ENCODE data around the gene ACTR8. TPM values are rescaled to one million over a fixed set of nuclear protein-coding genes. Genes with fewer than 3 reads are reported as not detected.

ACTR8 gene
- total RNA-seq, 3 donors from 2014 or later: 20.0 to 29.0 (median 22.6) TPM

DNA sequence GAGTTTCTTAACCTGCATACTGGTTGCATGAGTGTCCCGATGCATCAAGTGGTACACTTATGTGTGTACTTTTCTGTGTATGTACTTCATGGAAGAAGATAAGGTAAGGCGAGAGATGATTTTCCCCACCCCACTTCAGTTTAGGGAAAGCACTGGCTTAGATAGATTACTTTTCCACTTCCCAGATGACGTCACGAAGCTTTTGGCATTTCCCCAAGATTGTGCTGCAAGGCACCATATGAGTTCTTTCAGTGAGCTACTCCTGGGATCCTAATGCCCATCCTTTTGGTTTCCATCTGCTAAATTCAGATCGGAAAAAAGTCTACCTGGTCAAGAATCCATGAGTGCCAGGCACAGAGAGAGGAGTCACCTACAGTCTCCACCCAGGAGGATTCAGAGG, 31.1 kb downstream of the ACTR8 start:
- no peaks in the 10 kb centered on the region for H3K36me3 ChIP-seq
- no peaks in the 10 kb centered on the region for H3K4me1 ChIP-seq
- intact Hi-C loops (cut with DNase I; ENCODE audit: low total_unique reads): loop anchor here (5.0 kb wide), 1 partner anchor 1046 kb away; no protein-coding TSS in a partner anchor
- DNase-seq (ENCODE audit: low spot score in 2 of 2): no peak
- H3K9me3 ChIP-seq: no peaks in the 10 kb centered on the region
- TF ChIP-seq, protein P1, sequence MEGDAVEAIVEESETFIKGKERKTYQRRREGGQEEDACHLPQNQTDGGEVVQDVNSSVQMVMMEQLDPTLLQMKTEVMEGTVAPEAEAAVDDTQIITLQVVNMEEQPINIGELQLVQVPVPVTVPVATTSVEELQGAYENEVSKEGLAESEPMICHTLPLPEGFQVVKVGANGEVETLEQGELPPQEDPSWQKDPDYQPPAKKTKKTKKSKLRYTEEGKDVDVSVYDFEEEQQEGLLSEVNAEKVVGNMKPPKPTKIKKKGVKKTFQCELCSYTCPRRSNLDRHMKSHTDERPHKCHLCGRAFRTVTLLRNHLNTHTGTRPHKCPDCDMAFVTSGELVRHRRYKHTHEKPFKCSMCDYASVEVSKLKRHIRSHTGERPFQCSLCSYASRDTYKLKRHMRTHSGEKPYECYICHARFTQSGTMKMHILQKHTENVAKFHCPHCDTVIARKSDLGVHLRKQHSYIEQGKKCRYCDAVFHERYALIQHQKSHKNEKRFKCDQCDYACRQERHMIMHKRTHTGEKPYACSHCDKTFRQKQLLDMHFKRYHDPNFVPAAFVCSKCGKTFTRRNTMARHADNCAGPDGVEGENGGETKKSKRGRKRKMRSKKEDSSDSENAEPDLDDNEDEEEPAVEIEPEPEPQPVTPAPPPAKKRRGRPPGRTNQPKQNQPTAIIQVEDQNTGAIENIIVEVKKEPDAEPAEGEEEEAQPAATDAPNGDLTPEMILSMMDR (IDR thresholded peaks at IDR 0.05): no peak
- no peak for TF ChIP-seq POLR2A (IDR thresholded peaks at IDR 0.05)
- TF ChIP-seq POLR2AphosphoS5 (IDR thresholded peaks at IDR 0.05): no peak
- H3K27ac ChIP-seq: no peak overlapping the region
- no peaks in the 10 kb centered on the region for H3K27me3 ChIP-seq
- H3K4me3 ChIP-seq: no peak overlapping the region

DNA sequence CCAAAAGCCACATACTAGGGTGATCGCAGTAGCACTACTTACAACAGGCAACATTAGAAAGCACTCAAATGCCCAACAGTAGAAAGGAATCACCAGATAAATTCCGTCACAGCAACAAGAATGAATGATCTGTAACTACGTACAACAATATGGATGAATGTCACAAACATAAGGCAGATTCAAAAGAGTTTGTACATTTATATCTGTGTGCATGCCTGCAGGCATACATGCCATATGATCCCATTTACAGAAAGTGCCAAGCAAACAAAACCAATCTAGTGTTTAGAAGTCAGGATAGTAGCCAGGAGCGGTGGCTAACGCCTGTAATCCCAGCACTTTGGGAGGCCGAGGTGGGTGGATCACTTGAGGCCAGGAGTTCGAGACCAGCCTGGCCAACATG, 32.0 kb downstream of the ACTR8 start:
- DNase-seq (ENCODE audit: low spot score in 2 of 2): no peak
- H3K36me3 ChIP-seq: no peaks in the 10 kb centered on the region
- intact Hi-C loops (cut with DNase I; ENCODE audit: low total_unique reads): loop anchor here (5.0 kb wide), 1 partner anchor 1047 kb away; no protein-coding TSS in a partner anchor
- H3K27me3 ChIP-seq: no peaks in the 10 kb centered on the region
- H3K4me1 ChIP-seq: no peaks in the 10 kb centered on the region
- no peaks in the 10 kb centered on the region for H3K9me3 ChIP-seq
- no peak overlapping the region for H3K4me3 ChIP-seq
- H3K27ac ChIP-seq: no peak overlapping the region
- no peak for TF ChIP-seq POLR2AphosphoS5 (IDR thresholded peaks at IDR 0.05)
- no peak for TF ChIP-seq POLR2A (IDR thresholded peaks at IDR 0.05)

DNA sequence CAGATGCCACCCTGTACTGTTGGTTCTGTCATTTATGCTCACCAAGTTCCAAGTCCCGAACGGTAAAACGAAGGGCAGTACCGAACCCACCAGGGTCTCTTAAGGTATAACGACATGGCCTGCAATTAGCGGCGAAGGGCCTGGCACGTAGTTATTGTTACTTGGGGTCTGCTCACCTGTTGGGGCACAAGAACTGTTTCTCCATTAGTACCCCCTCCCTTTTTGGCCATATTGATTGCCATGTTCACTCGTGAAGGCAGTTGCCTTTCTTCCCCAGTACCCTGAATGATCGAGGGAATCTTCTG, 35.1 kb downstream of the ACTR8 start:
- TF ChIP-seq POLR2A (IDR thresholded peaks at IDR 0.05) (no peak), POLR2AphosphoS5 (IDR thresholded peaks at IDR 0.05) (no peak)
- TF ChIP-seq, protein P1 (IDR thresholded peaks at IDR 0.05): no peak
- intact Hi-C loops (cut with DNase I; ENCODE audit: low total_unique reads): no loop called here
- peaks cover 8 to 21% of the 10 kb centered on the region in 2 donors for H3K4me1 ChIP-seq
- DNase-seq (ENCODE audit: low spot score in 2 of 2): no peak
- H3K9me3 ChIP-seq: no peaks in the 10 kb centered on the region
- peak overlapping the region; percentile 87 to 97 for H3K27ac ChIP-seq
- H3K36me3 ChIP-seq: no peaks in the 10 kb centered on the region
- peak overlapping the region; percentile 55 to 81 (median 71) for H3K4me3 ChIP-seq
- no peaks in the 10 kb centered on the region for H3K27me3 ChIP-seq

DNA sequence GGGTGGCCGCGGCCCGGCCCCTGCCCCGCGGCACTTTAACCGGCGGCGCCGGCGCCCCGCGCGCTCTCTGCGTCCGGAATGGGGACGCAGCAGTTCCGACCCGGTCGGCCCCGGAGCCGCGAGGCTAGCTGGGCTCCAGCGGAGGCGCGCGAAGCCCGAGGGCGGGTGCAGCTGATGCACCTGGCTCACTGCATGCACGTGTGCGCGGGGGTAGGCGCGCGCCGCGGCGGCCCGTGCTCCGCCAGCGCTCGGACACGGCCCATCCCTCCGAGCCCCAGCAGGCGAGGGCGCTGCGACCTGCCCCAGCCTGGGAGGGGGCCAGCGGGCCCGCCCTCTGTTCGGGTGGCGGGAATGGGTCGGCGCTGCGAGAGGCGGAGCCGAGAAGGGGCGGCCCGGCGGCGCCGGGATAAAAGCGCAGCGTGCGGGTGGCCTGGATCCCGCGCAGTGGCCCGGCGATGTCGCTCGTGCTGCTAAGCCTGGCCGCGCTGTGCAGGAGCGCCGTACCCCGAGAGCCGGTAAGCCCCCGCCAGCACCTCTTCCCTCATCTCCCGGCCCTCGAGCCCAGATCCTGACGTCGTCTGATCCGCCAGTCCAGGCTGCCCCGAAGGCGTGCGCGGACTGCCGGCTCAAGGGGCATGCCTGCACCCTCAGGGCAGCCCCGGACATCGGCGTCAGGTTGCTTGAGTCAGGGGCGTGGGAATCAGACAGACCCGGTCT, 35.7 kb downstream of the ACTR8 start, which contains the start of the genes CHDH and IL17RB:
Gene CHDH (minus strand): TSS at position 286 of the 717 bp plus-strand sequence. CDS start 22,411 bp downstream, outside the sequence.
Gene IL17RB (plus strand): TSS at position 435 of the 717 bp plus-strand sequence. CDS start 21 bp downstream, at position 456.
- TF ChIP-seq POLR2AphosphoS5 (IDR thresholded peaks at IDR 0.05): peak in 2 of 3 donors; percentile 14 to 44
- TF ChIP-seq, protein P1 (IDR thresholded peaks at IDR 0.05): no peak
- no peak for TF ChIP-seq POLR2A (IDR thresholded peaks at IDR 0.05)
- Histone ChIP-seq H3K9me3 (no peaks in the 10 kb centered on the region), H3K4me1 (peaks cover 8 to 26% of the 10 kb centered on the region in 2 donors), H3K27me3 (no peaks in the 10 kb centered on the region), H3K36me3 (no peaks in the 10 kb centered on the region), H3K4me3 (peak within 1 kb of the TSS; percentile 55 to 81 (median 71)), H3K27ac (peak within 1 kb of the TSS; percentile 87 to 97)
- peak; percentile 76 to 87 for DNase-seq (ENCODE audit: low spot score in 2 of 2)
- intact Hi-C loops (cut with DNase I; ENCODE audit: low total_unique reads): no loop called here

DNA sequence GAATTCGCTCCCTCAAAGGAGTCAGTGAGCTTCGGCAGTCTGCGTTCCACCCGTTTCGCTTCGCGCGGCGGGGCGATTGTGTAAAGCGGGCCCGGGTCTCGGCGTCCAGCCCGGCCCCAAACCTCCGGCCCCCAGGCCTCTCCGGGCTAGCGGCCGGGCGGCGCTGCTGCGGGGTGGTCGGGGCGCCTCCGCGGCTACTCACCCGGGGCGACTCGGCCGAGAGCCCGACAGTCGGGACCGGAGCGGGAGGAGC, 36.1 kb downstream of the ACTR8 start:
- Histone ChIP-seq H3K27me3 (no peaks in the 10 kb centered on the region), H3K27ac (peak overlapping the region; percentile 87 to 97), H3K4me3 (peak overlapping the region; percentile 55 to 81 (median 71)), H3K9me3 (no peaks in the 10 kb centered on the region), H3K36me3 (no peaks in the 10 kb centered on the region), H3K4me1 (peaks cover 8 to 27% of the 10 kb centered on the region in 2 donors)
- TF ChIP-seq POLR2A (IDR thresholded peaks at IDR 0.05) (no peak), POLR2AphosphoS5 (IDR thresholded peaks at IDR 0.05) (no peak)
- TF ChIP-seq, protein P1 (IDR thresholded peaks at IDR 0.05): no peak
- no peak for DNase-seq (ENCODE audit: low spot score in 2 of 2)
- intact Hi-C loops (cut with DNase I; ENCODE audit: low total_unique reads): no loop called here
